Measurements from ENCODE around the gene CFDP1.

DNA sequence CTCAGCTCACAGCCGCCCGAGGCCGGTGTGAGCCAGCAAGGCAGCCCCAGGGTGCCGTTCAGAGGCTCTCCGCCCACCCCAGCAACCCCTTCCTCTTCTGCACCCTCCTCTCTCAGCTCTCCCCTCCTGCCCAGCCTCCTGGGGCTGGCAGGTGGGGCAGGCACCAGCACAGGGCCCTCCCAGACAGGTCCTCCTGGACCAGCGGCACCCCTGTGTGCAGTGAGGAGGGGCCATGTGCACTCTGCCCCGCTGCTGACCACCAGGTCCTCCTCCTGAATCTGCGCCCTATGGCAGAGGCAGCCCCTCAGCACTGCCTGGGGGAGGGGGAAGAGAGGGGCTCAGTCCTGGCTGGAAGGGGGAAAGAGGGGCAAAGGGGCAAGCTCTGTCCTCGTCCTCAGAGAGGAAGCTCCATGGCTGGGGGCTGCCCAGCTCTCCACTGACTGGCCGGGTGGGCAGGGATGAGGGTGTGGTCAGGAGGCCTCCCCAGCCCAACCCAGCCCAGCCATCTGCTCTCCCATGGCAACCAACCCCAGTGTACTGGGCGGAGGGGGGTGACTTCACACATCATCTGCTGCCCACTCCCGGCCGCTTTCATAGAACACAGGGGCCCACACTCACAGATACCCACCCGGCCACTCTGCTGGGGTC lies 176.5 kb downstream of the CFDP1 start:
- TF ChIP-seq CTCF (IDR thresholded peaks at IDR 0.05) (no peak), EP300 (IDR thresholded peaks at IDR 0.05) (no peak), SMC3 (IDR thresholded peaks at IDR 0.05) (no peak), SREBF2 (IDR thresholded peaks at IDR 0.05) (no peak), CHD2 (IDR thresholded peaks at IDR 0.05; ENCODE audit: low read length, partially characterized antibody) (no peak), MAFK (IDR thresholded peaks at IDR 0.05; ENCODE audit: partially characterized antibody) (no peak), FOSB (CRISPR knock-in tag; IDR thresholded peaks at IDR 0.05) (no peak)
